Activated T-cell treated with anti-CD3 and anti-CD28 coated beads, Interleukin-2, amount 50 U/mL, for 4 hours (primary cell): ENCODE data around the gene XK. TPM values are rescaled to one million over a fixed set of nuclear protein-coding genes. Genes with fewer than 3 reads are reported as not detected.

Experiments used
- total RNA-seq, 3 donors: library from RNA; stranded (reverse); gene quantifications; one replicate each; pipeline ENCODE4 v1.2.1, GENCODE V29; 2021

XK gene
- total RNA-seq, 3 donors from 2014 or later: 0.05 to 0.16 (median 0.10) TPM

Other genes with a start within 250 kb of the XK start
- gene LANCL3, start 114.1 kb upstream of the XK start, total RNA-seq: under 1 TPM; 0.05 to 0.08 (median 0.05) TPM
- gene CYBB, start 94.3 kb downstream of the XK start, total RNA-seq: 1 to 10 TPM; 1.1 to 3.5 (median 1.2) TPM
- 10 to 100 TPM; 10.0 to 14.9 (median 11.5) TPM for gene DYNLT3, start 161.8 kb downstream of the XK start, total RNA-seq